HepG2 (cell line): Measurements from ENCODE around the gene DNMT3A. TPM values are rescaled to one million over a fixed set of nuclear protein-coding genes. Genes with fewer than 3 reads are reported as not detected.

Source experiments
- AHDC1 ChIP-seq: sonication (generic); formaldehyde crosslinking; IDR thresholded peaks from 2 replicates; pipeline ENCODE4 v1.5.1; 2020; ENCODE audit warnings: mild to moderate bottlenecking, missing genetic modification reagents, borderline replicate concordance
- FOXA3 ChIP-seq: IDR thresholded peaks from 2 replicates; pipeline ENCODE4 v1.6.1; 2016; ENCODE audit warnings: missing genetic modification reagents, missing compliant biosample characterization
- MYNN ChIP-seq: sonication (generic); formaldehyde crosslinking; IDR thresholded peaks from 2 replicates; pipeline ENCODE4 v1.4.0; 2020; ENCODE audit warnings: mild to moderate bottlenecking, low read depth, missing genetic modification reagents
- MZF1 ChIP-seq: sonication (generic); formaldehyde crosslinking; IDR thresholded peaks from 2 replicates; pipeline ENCODE4 v1.8.1; 2023; ENCODE audit warnings: mild to moderate bottlenecking, missing genetic modification reagents, borderline replicate concordance
- NPAS2 ChIP-seq: sonication (generic); formaldehyde crosslinking; IDR thresholded peaks from 2 replicates; pipeline ENCODE4 v1.8.0; 2022; ENCODE audit warnings: mild to moderate bottlenecking, missing genetic modification reagents, borderline replicate concordance
- SALL1 ChIP-seq: sonication (generic); formaldehyde crosslinking; IDR thresholded peaks from 2 replicates; pipeline ENCODE4 v1.8.0; 2022; ENCODE audit warnings: mild to moderate bottlenecking, missing genetic modification reagents
- ZBED4 ChIP-seq: sonication (generic); formaldehyde crosslinking; IDR thresholded peaks from 2 replicates; pipeline ENCODE4 v1.4.0; 2020; ENCODE audit warnings: missing genetic modification reagents, borderline replicate concordance
- ZBTB10 ChIP-seq: sonication (generic); formaldehyde crosslinking; IDR thresholded peaks from 2 replicates; pipeline ENCODE4 v1.4.0; 2020; ENCODE audit warnings: missing genetic modification reagents, borderline replicate concordance
- ZNF234 ChIP-seq: sonication (generic); formaldehyde crosslinking; conservative IDR thresholded peaks from 2 replicates; pipeline ENCODE4 v1.5.1; 2020; ENCODE audit warnings: mild to moderate bottlenecking, missing genetic modification reagents
- ZNF24 ChIP-seq: fragments of 450-650 bp; IDR thresholded peaks from 2 replicates; pipeline ENCODE4 v1.6.1; 2017; ENCODE audit warnings: antibody characterized with exemption, mild to moderate bottlenecking
- ZNF382 ChIP-seq: sonication (generic); formaldehyde crosslinking; IDR thresholded peaks from 2 replicates; pipeline ENCODE4 v1.5.0; 2020; ENCODE audit warnings: missing genetic modification reagents, mild to moderate bottlenecking, borderline replicate concordance
- ZNF569 ChIP-seq: sonication (generic); formaldehyde crosslinking; IDR thresholded peaks from 2 replicates; pipeline ENCODE4 v1.5.0; 2020; ENCODE audit warnings: mild to moderate bottlenecking, missing genetic modification reagents, moderate library complexity, borderline replicate concordance
- ZNF691 ChIP-seq: sonication (generic); formaldehyde crosslinking; IDR thresholded peaks from 2 replicates; pipeline ENCODE4 v1.4.0; 2020; ENCODE audit warnings: missing genetic modification reagents, low read depth, mild to moderate bottlenecking, borderline replicate concordance
- ZNF790 ChIP-seq: sonication (generic); formaldehyde crosslinking; IDR thresholded peaks from 2 replicates; pipeline ENCODE4 v1.8.0; 2022; ENCODE audit warnings: missing genetic modification reagents, mild to moderate bottlenecking, borderline replicate concordance
- polyA plus RNA-seq, 8 experiments: library from polyadenylated mRNA; depleted of rRNA in 3 of 8; stranded (reverse) in 7 of 8; unstranded in 1 of 8; fragments of >200 nt; fragmentation: Illumina TruSeq in 4 of 8; extraction: Trizol in 4 of 8; gene quantifications; 2 replicates each; pipeline versions ENCODE4 v1.2.1 to v1.2.3, GENCODE V29; 2011 to 2016; ENCODE audit warnings: low read depth in 4 of 8, missing spikeins in 1 of 8, mixed read lengths in 1 of 8; ENCODE audit not compliant: insufficient read depth in 1 of 8
- total RNA-seq, 5 experiments: library from RNA; depleted of rRNA; stranded (reverse); fragments of >200 nt; fragmentation: Illumina TruSeq; extraction: Trizol; gene quantifications; 2 replicates each; pipeline ENCODE4 v1.2.3, GENCODE V29; 2016; ENCODE audit warnings: low read depth in 1 of 5

DNMT3A gene
- total and polyA plus RNA-seq, 2 of the 13 experiments (the other 11 are each of a cell fraction or from before 2014, with no cell fraction given): 14.7 to 29.1 TPM

GRCh38 chr2:25252291-25253152, 89.2 kb downstream of the DNMT3A start (continued):
- TF ChIP-seq AHDC1 (CRISPR knock-in tag): 0 out of 2 replicates have a peak, but pooled peaks have one; percentile 22
- no peak; the same call in 1 of the 2 replicates for TF ChIP-seq MYNN (CRISPR knock-in tag)
- TF ChIP-seq SALL1: 0 out of 2 replicates have a peak, but pooled peaks have one; percentile 40
- TF ChIP-seq ZNF691: no peak
- TF ChIP-seq FOXA3 (CRISPR knock-in tag): no peak
- TF ChIP-seq ZBED4 (CRISPR knock-in tag): no peak
- no peak for TF ChIP-seq ZNF382 (CRISPR knock-in tag)
- TF ChIP-seq ZNF569 (CRISPR knock-in tag): no peak
- TF ChIP-seq ZBTB10: no peak
- no peak for TF ChIP-seq MZF1
- TF ChIP-seq ZNF234 (CRISPR knock-in tag): no peak
- no peak for TF ChIP-seq ZNF24
- TF ChIP-seq ZNF790: no peak
- TF ChIP-seq NPAS2: no peak
